Panc1 (cell line): ENCODE measurements around the gene CRYGN.

Source experiments
- POLR2AphosphoS5 ChIP-seq: IDR thresholded peaks from 2 replicates; pipeline ENCODE4 v1.6.1; 2012; ENCODE audit warnings: mild to moderate bottlenecking, low read depth, low read length, moderate library complexity
- SIN3A ChIP-seq: IDR thresholded peaks from 2 replicates; pipeline ENCODE4 v1.6.1; 2012; ENCODE audit warnings: low read depth, mild to moderate bottlenecking, low read length, moderate library complexity, borderline replicate concordance; ENCODE audit not compliant: insufficient read depth
- TCF7L2 ChIP-seq: IDR thresholded peaks from 2 replicates; pipeline ENCODE4 v1.6.1; 2011; ENCODE audit warnings: mild to moderate bottlenecking, low read depth, low read length, inconsistent platforms
- TF ChIP-seq, protein P1 (sequence below), 2 experiments: IDR thresholded peaks; 2 replicates each; pipeline ENCODE4 v1.6.1; 2011 to 2012; ENCODE audit warnings: low read depth in 2 of 2, control low read depth in 1 of 2, low read length in 1 of 2, mild to moderate bottlenecking in 1 of 2, moderate library complexity in 1 of 2; ENCODE audit not compliant: insufficient read depth in 1 of 2
- TF ChIP-seq, protein P2 (sequence below): fragments of 450-650 bp; IDR thresholded peaks from 2 replicates; pipeline ENCODE4 v1.5.1; 2017; ENCODE audit warnings: mild to moderate bottlenecking

- TF ChIP-seq, protein P1, sequence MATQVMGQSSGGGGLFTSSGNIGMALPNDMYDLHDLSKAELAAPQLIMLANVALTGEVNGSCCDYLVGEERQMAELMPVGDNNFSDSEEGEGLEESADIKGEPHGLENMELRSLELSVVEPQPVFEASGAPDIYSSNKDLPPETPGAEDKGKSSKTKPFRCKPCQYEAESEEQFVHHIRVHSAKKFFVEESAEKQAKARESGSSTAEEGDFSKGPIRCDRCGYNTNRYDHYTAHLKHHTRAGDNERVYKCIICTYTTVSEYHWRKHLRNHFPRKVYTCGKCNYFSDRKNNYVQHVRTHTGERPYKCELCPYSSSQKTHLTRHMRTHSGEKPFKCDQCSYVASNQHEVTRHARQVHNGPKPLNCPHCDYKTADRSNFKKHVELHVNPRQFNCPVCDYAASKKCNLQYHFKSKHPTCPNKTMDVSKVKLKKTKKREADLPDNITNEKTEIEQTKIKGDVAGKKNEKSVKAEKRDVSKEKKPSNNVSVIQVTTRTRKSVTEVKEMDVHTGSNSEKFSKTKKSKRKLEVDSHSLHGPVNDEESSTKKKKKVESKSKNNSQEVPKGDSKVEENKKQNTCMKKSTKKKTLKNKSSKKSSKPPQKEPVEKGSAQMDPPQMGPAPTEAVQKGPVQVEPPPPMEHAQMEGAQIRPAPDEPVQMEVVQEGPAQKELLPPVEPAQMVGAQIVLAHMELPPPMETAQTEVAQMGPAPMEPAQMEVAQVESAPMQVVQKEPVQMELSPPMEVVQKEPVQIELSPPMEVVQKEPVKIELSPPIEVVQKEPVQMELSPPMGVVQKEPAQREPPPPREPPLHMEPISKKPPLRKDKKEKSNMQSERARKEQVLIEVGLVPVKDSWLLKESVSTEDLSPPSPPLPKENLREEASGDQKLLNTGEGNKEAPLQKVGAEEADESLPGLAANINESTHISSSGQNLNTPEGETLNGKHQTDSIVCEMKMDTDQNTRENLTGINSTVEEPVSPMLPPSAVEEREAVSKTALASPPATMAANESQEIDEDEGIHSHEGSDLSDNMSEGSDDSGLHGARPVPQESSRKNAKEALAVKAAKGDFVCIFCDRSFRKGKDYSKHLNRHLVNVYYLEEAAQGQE (IDR thresholded peaks at IDR 0.05; ENCODE audit: insufficient read depth in 1 of 2, low read depth in 2 of 2, low read length in 1 of 2): no peak
- TF ChIP-seq, protein P2, sequence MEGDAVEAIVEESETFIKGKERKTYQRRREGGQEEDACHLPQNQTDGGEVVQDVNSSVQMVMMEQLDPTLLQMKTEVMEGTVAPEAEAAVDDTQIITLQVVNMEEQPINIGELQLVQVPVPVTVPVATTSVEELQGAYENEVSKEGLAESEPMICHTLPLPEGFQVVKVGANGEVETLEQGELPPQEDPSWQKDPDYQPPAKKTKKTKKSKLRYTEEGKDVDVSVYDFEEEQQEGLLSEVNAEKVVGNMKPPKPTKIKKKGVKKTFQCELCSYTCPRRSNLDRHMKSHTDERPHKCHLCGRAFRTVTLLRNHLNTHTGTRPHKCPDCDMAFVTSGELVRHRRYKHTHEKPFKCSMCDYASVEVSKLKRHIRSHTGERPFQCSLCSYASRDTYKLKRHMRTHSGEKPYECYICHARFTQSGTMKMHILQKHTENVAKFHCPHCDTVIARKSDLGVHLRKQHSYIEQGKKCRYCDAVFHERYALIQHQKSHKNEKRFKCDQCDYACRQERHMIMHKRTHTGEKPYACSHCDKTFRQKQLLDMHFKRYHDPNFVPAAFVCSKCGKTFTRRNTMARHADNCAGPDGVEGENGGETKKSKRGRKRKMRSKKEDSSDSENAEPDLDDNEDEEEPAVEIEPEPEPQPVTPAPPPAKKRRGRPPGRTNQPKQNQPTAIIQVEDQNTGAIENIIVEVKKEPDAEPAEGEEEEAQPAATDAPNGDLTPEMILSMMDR: no peak
- TF ChIP-seq POLR2AphosphoS5: no peak
- TF ChIP-seq SIN3A: no peak
- no peak for TF ChIP-seq TCF7L2
These were observed 27.6 kb downstream of the CRYGN start for GRCh38 chr7:151412318-151412717.
